Measurements from ENCODE around the gene TMEM59.
"Not testable (repeated sequence)": the region's sequence is repeated elsewhere in the genome, so short reads cannot be mapped to it uniquely, and the experiment has no call there.

TMEM59 gene

GRCh38 chr1:54052934-54053744, at the start of gene TMEM59, which contains the start of gene TCEANC2:
Gene TMEM59 (minus strand): TSS chr1:54053204. CDS start chr1:54053188, 16 bp downstream.
Gene TCEANC2 (plus strand): TSS chr1:54053608. CDS start chr1:54054423, 815 bp downstream.
- peak; percentile 93 to 97 for DNase-seq (ENCODE audit: low read depth in 2 of 2)

- no peak for DNase-seq (ENCODE audit: low read depth in 2 of 2)
Observed at GRCh38 chr1:54100500-54100899, 47.5 kb upstream of the TMEM59 start.

- DNase-seq (ENCODE audit: low read depth in 2 of 2) = no peak
Observed at GRCh38 chr1:54099061-54099610, 46.1 kb upstream of the TMEM59 start.

- DNase-seq (ENCODE audit: low read depth in 2 of 2) = no peak
Observed at GRCh38 chr1:54096877-54097240, 43.9 kb upstream of the TMEM59 start.

- no peak for DNase-seq (ENCODE audit: low read depth in 2 of 2)
Observed at GRCh38 chr1:54096227-54096876, 43.3 kb upstream of the TMEM59 start.

GRCh38 chr1:54095546-54096226, 42.7 kb upstream of the TMEM59 start:
- no peak for DNase-seq (ENCODE audit: low read depth in 2 of 2)

- DNase-seq (ENCODE audit: low read depth in 2 of 2) = not testable (repeated sequence)
Observed at GRCh38 chr1:54094730-54095105, 41.7 kb upstream of the TMEM59 start.

- no peak for DNase-seq (ENCODE audit: low read depth in 2 of 2)
Observed at GRCh38 chr1:54094001-54094729, 41.2 kb upstream of the TMEM59 start.

- DNase-seq (ENCODE audit: low read depth in 2 of 2) = no peak
Observed at GRCh38 chr1:54091666-54092065, 38.7 kb upstream of the TMEM59 start.

GRCh38 chr1:54088385-54088784, 35.4 kb upstream of the TMEM59 start:
- no peak for DNase-seq (ENCODE audit: low read depth in 2 of 2)

- DNase-seq (ENCODE audit: low read depth in 2 of 2) = no peak
Observed at GRCh38 chr1:54086754-54087153, 33.8 kb upstream of the TMEM59 start.

- DNase-seq (ENCODE audit: low read depth in 2 of 2) = no peak
Observed at GRCh38 chr1:54084794-54085193, 31.8 kb upstream of the TMEM59 start.

- DNase-seq (ENCODE audit: low read depth in 2 of 2) = peak in 1 of 2 donors; percentile 10
Observed at GRCh38 chr1:54081306-54082270, 28.6 kb upstream of the TMEM59 start.

GRCh38 chr1:54080598-54081049, 27.6 kb upstream of the TMEM59 start:
- DNase-seq (ENCODE audit: low read depth in 2 of 2) = no peak

GRCh38 chr1:54077359-54077758, 24.4 kb upstream of the TMEM59 start:
- DNase-seq (ENCODE audit: low read depth in 2 of 2) = no peak

- no peak for DNase-seq (ENCODE audit: low read depth in 2 of 2)
Observed at GRCh38 chr1:54070171-54070837, 17.3 kb upstream of the TMEM59 start.

GRCh38 chr1:54069791-54070170, 16.8 kb upstream of the TMEM59 start:
- DNase-seq (ENCODE audit: low read depth in 2 of 2) = no peak

- DNase-seq (ENCODE audit: low read depth in 2 of 2) = no peak
Observed at GRCh38 chr1:54064299-54064698, 11.3 kb upstream of the TMEM59 start.

- DNase-seq (ENCODE audit: low read depth in 2 of 2) = no peak
Observed at GRCh38 chr1:54054438-54054749, 1.4 kb upstream of the TMEM59 start.
